Measurements from ENCODE around the gene ST3GAL5. TPM values are rescaled to one million over a fixed set of nuclear protein-coding genes. Genes with fewer than 3 reads are reported as not detected.

The ST3GAL5 gene
- total and polyA plus RNA-seq, 2 of the 8 experiments (the other 6 are each of a cell fraction or from before 2014, with no cell fraction given) = 1.9 to 4.5 TPM

- no peak for TF ChIP-seq CTCF (IDR thresholded peaks at IDR 0.05; ENCODE audit: control extremely low read depth in 1 of 3, insufficient read depth in 1 of 3, low read depth in 1 of 3, low read length in 3 of 3)
- no peak for TF ChIP-seq RFX5 (IDR thresholded peaks at IDR 0.05; ENCODE audit: borderline replicate concordance, low read depth, low read length)
- TF ChIP-seq CBX5 (IDR thresholded peaks at IDR 0.05; ENCODE audit: low read depth, low read length) = no peak
- no peak for TF ChIP-seq SAP30 (IDR thresholded peaks at IDR 0.05; ENCODE audit: insufficient read depth, insufficient replicate concordance, low read length)
- TF ChIP-seq EZH2 (IDR thresholded peaks at IDR 0.05; ENCODE audit: low read depth, low read length, severe bottlenecking) = no peak
- no peak for TF ChIP-seq TEAD4 (IDR thresholded peaks at IDR 0.05; ENCODE audit: low read depth, low read length)
- TF ChIP-seq POU5F1 (IDR thresholded peaks at IDR 0.05; ENCODE audit: low read depth, low read length) = no peak
These were observed 41.7 kb downstream of the ST3GAL5 start (continued) for GRCh38 chr2:85847051-85847588.

Measured in H1 (cell line).